Progenitor cell of endocrine pancreas (in vitro differentiated cells): ENCODE results near the gene KLHL24. TPM values are rescaled to one million over a fixed set of nuclear protein-coding genes. Genes with fewer than 3 reads are reported as not detected.

Experiments used
- DNase-seq: peaks from one replicate; pipeline ENCODE4 v3.0.0; 2021; ENCODE audit warnings: low spot score; ENCODE audit not compliant: unreplicated experiment
- H3K27ac Mint-ChIP-seq: 2 replicates; pipeline ENCODE4 v1.8.0; 2021; ENCODE audit warnings: mild to moderate bottlenecking, moderate library complexity, mixed read lengths
- H3K27me3 Mint-ChIP-seq: 2 replicates; pipeline ENCODE4 v1.8.0; 2021; ENCODE audit warnings: mixed read lengths
- H3K36me3 Mint-ChIP-seq: 2 replicates; pipeline ENCODE4 v1.8.0; 2022; ENCODE audit warnings: mixed read lengths; ENCODE audit not compliant: insufficient read depth
- H3K4me1 Mint-ChIP-seq: 2 replicates; pipeline ENCODE4 v1.8.0; 2021; ENCODE audit warnings: low read depth, mixed read lengths
- H3K4me3 Mint-ChIP-seq: 2 replicates; pipeline ENCODE4 v1.8.0; 2021; ENCODE audit warnings: low read depth, mild to moderate bottlenecking, moderate library complexity, mixed read lengths
- H3K9me3 Mint-ChIP-seq: 2 replicates; pipeline ENCODE4 v1.8.0; 2021; ENCODE audit warnings: low read depth, mixed read lengths
- CTCF ChIP-seq: fragments of 200-600 bp; sonication (generic); IDR thresholded peaks from one replicate; pipeline ENCODE4 v1.5.0; 2021; ENCODE audit warnings: antibody characterized with exemption, mild to moderate bottlenecking; ENCODE audit not compliant: unreplicated experiment
- total RNA-seq: library from RNA; stranded (reverse); gene quantifications from 2 replicates; pipeline ENCODE4 v1.2.1, GENCODE V29; 2021

KLHL24 gene
- total RNA-seq, 1 donor from 2014 or later: 79.6 TPM

- Mint-ChIP-seq H3K27ac (no peak overlapping the region), H3K9me3 (peaks cover 2% of the 10 kb centered on the region), H3K4me1 (no peaks in the 10 kb centered on the region), H3K4me3 (no peak overlapping the region), H3K27me3 (no peaks in the 10 kb centered on the region), H3K36me3 (no peaks in the 10 kb centered on the region)
- DNase-seq: no peak
- no peak for TF ChIP-seq CTCF
Measured at GRCh38 chr3:183690402-183690995, 55.1 kb downstream of the KLHL24 start.

- H3K36me3 Mint-ChIP-seq: no peaks in the 10 kb centered on the region
- H3K27ac Mint-ChIP-seq: no peak overlapping the region
- no peak for TF ChIP-seq CTCF
- no peak for DNase-seq
- H3K4me1 Mint-ChIP-seq: no peaks in the 10 kb centered on the region
- no peaks in the 10 kb centered on the region for H3K9me3 Mint-ChIP-seq
- no peak overlapping the region for H3K4me3 Mint-ChIP-seq
- no peaks in the 10 kb centered on the region for H3K27me3 Mint-ChIP-seq
Measured at GRCh38 chr3:183692436-183692835, 57.0 kb downstream of the KLHL24 start.

- Mint-ChIP-seq H3K36me3 (no peaks in the 10 kb centered on the region), H3K27me3 (no peaks in the 10 kb centered on the region), H3K9me3 (no peaks in the 10 kb centered on the region), H3K27ac (no peak overlapping the region), H3K4me3 (no peak overlapping the region), H3K4me1 (peaks cover 20% of the 10 kb centered on the region)
- DNase-seq: no peak
- no peak for TF ChIP-seq CTCF
Measured at GRCh38 chr3:183695569-183696364, 60.3 kb downstream of the KLHL24 start.

GRCh38 chr3:183697123-183697609 is 61.7 kb downstream of the KLHL24 start:
- peak overlapping the region; percentile 16 for H3K27ac Mint-ChIP-seq
- H3K4me3 Mint-ChIP-seq: peak overlapping the region; percentile 72
- no peaks in the 10 kb centered on the region for H3K9me3 Mint-ChIP-seq
- no peaks in the 10 kb centered on the region for H3K27me3 Mint-ChIP-seq
- DNase-seq: no peak
- H3K36me3 Mint-ChIP-seq: peaks cover 4% of the 10 kb centered on the region
- peaks cover 25% of the 10 kb centered on the region for H3K4me1 Mint-ChIP-seq
- TF ChIP-seq CTCF: no peak

- peak within 1 kb of the TSS; percentile 78 for H3K4me3 Mint-ChIP-seq
- no peak for TF ChIP-seq CTCF
- peak; percentile 63 for DNase-seq
- peaks cover 4% of the 10 kb centered on the region for H3K36me3 Mint-ChIP-seq
- peak within 1 kb of the TSS; percentile 87 for H3K27ac Mint-ChIP-seq
- H3K9me3 Mint-ChIP-seq: no peaks in the 10 kb centered on the region
- no peaks in the 10 kb centered on the region for H3K27me3 Mint-ChIP-seq
- H3K4me1 Mint-ChIP-seq: peaks cover 25% of the 10 kb centered on the region
Measured at GRCh38 chr3:183697610-183698317, 62.3 kb downstream of the KLHL24 start, which contains the start of gene YEATS2. Gene YEATS2 (plus strand): TSS chr3:183697797. CDS start chr3:183715163, 17,366 bp downstream.
